ENCODE results near the gene DOHH.

Gene DOHH

DNA sequence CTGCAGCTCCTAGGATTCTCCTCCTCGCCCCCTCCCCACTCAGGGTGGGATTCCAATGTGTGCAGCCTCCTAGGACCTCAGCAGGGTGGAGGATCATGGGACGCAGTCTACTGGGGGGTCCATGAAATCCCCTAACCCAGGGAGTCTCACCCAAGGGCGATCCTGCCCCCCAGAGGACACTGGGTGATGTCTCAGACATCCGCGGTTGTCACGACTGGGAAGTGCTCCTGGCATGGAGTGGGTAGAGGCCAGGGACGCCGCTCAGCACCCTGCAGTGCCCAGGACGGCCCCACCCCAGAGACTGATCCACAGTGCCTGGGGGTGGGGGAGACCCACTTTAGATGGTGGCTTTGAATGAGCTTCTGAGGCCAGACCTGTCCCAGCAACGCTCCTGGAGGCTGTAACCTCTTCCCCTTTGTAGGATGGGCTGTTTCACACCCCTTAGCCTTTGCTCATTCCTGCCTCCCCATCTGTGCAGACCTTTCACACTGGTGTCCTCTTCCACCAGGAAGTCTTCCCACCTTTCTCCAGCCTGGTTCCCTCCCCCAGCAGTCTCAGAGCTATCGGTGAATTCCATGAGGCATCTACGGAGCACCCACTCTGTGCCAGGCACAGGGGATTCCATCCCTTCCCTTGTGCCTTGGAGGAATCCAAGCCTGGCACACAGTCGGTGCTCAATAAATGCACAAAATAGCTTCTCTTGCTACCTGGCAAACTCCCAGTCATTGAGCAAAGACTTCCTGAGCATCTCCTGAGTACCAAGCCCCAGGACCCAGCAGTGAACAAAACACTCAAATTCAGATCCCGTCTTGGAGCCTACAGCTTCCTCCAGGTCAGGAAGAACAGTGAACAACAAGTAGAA is 30.6 kb downstream of the DOHH start:
- 65% methylated on average over 14 of the region's 14 CpGs for WGBS, 2 experiments
- Histone ChIP-seq H3K36me3 (ENCODE audit: control insufficient read depth, insufficient read depth, low read length) (no peaks in the 10 kb centered on the region), H3K27me3 (ENCODE audit: control insufficient read depth, insufficient read depth, low read length, poor library complexity, severe bottlenecking) (peaks cover 57% of the 10 kb centered on the region), H3K9me3 (ENCODE audit: control insufficient read depth, low read length) (peaks cover 2% of the 10 kb centered on the region), H3K27ac (ENCODE audit: insufficient read depth, low read depth, low read length, poor library complexity, severe bottlenecking) (no peak overlapping the region), H3K4me1 (ENCODE audit: control insufficient read depth, insufficient read depth, low read length) (no peaks in the 10 kb centered on the region), H3K4me3 (ENCODE audit: insufficient read depth, low read depth, low read length) (no peak overlapping the region)

DNA sequence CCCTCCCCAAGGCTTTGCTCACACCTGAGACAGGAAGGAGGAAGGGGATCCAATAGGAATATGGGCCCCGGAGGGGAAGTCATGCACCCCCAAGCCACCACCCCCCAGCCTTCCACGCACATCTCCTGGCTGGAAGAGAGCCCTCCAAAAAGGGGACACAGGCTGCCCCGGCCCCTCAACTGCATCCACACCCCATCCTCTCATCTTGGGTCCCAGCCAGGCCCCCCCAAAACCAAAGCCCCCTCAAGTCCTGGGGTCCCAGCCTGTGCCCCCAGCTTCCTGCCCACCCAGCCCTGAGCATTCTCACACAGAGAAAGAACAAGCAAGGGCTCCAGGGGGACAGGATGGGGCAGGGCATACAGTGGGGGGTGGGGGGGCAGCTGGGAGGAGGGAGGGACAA is 32.3 kb downstream of the DOHH start:
- 82 to 94% methylated on average over 3 of the region's 3 CpGs for WGBS, 2 experiments

DNA sequence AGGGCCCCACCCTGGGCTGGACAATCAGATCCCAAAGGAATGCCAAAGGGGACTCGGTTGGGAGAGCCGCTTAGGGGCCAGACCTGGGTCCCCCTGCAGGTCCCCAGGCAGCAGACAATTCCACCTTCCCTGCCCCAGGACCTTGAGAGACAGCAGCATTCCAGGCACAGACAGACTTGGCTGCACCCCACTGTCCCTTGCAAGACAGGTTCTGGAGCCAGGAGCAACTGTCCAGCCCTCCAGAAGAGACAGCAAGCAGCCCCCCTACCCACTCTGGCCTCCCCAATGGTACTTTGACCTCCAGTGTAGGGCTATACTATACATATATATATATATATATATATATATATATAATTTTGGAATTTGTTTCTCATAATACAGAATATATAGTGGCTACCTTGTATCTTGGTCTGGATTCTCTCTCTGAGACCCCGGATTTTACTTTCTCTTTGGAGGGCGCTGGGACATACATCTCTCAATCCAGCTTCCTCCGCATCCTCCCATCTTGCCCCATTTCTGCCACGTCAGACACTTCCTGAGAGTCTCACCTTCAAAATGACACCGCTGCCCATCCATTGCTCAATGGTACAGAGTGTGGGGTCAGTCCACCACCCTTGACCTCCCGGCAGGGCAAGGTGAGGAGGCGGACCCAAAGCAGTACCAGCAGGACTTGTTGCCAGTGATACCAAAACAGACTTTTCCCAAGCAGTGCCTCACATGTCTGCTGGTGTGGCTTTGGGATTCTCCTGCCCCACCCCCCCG is 32.9 kb downstream of the DOHH start:
- Histone ChIP-seq H3K36me3 (ENCODE audit: control insufficient read depth, insufficient read depth, low read length) (no peaks in the 10 kb centered on the region), H3K27ac (ENCODE audit: insufficient read depth, low read depth, low read length, poor library complexity, severe bottlenecking) (no peak overlapping the region), H3K9me3 (ENCODE audit: control insufficient read depth, low read length) (peaks cover 2% of the 10 kb centered on the region), H3K4me3 (ENCODE audit: insufficient read depth, low read depth, low read length) (no peak overlapping the region), H3K27me3 (ENCODE audit: control insufficient read depth, insufficient read depth, low read length, poor library complexity, severe bottlenecking) (peaks cover 69% of the 10 kb centered on the region), H3K4me1 (ENCODE audit: control insufficient read depth, insufficient read depth, low read length) (peaks cover 11% of the 10 kb centered on the region)
- 84 to 87% methylated on average over 10 of the region's 10 CpGs for WGBS, 2 experiments

More for the DNA sequence above, 32.3 kb downstream of the DOHH start:
- H3K9me3 ChIP-seq (ENCODE audit: control insufficient read depth, low read length): peaks cover 2% of the 10 kb centered on the region
- no peak overlapping the region for H3K4me3 ChIP-seq (ENCODE audit: insufficient read depth, low read depth, low read length)
- H3K27me3 ChIP-seq (ENCODE audit: control insufficient read depth, insufficient read depth, low read length, poor library complexity, severe bottlenecking): peaks cover 63% of the 10 kb centered on the region
- no peaks in the 10 kb centered on the region for H3K36me3 ChIP-seq (ENCODE audit: control insufficient read depth, insufficient read depth, low read length)
- H3K4me1 ChIP-seq (ENCODE audit: control insufficient read depth, insufficient read depth, low read length): peaks cover 8% of the 10 kb centered on the region
- no peak overlapping the region for H3K27ac ChIP-seq (ENCODE audit: insufficient read depth, low read depth, low read length, poor library complexity, severe bottlenecking)

DNA sequence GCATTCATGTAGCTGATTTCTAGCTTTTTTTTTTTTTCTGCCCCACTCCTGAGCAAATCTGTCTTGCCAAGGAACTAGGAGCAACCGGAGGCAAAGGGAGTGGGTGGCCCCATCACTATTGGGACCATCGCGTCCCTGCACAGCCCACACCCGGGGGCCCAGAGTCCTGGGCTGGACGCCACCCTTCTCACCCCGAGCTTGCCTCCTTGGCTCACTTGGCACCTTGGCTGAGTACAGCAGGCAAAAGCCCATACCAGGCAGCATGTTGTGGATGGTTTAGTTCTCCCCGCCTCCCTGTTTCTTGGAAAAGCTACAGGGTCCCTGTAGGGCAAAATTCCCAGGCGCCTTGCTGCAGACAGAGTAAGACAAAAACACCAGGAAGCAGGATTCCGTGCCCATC is 33.8 kb downstream of the DOHH start:
- no peak overlapping the region for H3K4me3 ChIP-seq (ENCODE audit: insufficient read depth, low read depth, low read length)
- peaks cover 11% of the 10 kb centered on the region for H3K4me1 ChIP-seq (ENCODE audit: control insufficient read depth, insufficient read depth, low read length)
- WGBS, 2 experiments: 88 to 91% methylated on average over 9 of the region's 9 CpGs
- H3K36me3 ChIP-seq (ENCODE audit: control insufficient read depth, insufficient read depth, low read length): no peaks in the 10 kb centered on the region
- peaks cover 2% of the 10 kb centered on the region for H3K9me3 ChIP-seq (ENCODE audit: control insufficient read depth, low read length)
- peaks cover 76% of the 10 kb centered on the region for H3K27me3 ChIP-seq (ENCODE audit: control insufficient read depth, insufficient read depth, low read length, poor library complexity, severe bottlenecking)
- no peak overlapping the region for H3K27ac ChIP-seq (ENCODE audit: insufficient read depth, low read depth, low read length, poor library complexity, severe bottlenecking)

- WGBS, 2 experiments: 43 to 47% methylated on average over 7 of the region's 7 CpGs
- Histone ChIP-seq H3K4me3 (ENCODE audit: insufficient read depth, low read depth, low read length) (no peak overlapping the region), H3K4me1 (ENCODE audit: control insufficient read depth, insufficient read depth, low read length) (peaks cover 11% of the 10 kb centered on the region), H3K27ac (ENCODE audit: insufficient read depth, low read depth, low read length, poor library complexity, severe bottlenecking) (no peak overlapping the region), H3K36me3 (ENCODE audit: control insufficient read depth, insufficient read depth, low read length) (no peaks in the 10 kb centered on the region), H3K27me3 (ENCODE audit: control insufficient read depth, insufficient read depth, low read length, poor library complexity, severe bottlenecking) (peaks cover 79% of the 10 kb centered on the region), H3K9me3 (ENCODE audit: control insufficient read depth, low read length) (peaks cover 2% of the 10 kb centered on the region)
These were observed 34.9 kb downstream of the DOHH start for GRCh38 chr19:3465552-3465951.

GRCh38 chr19:3464587-3465235 is 35.8 kb downstream of the DOHH start:
- peaks cover 2% of the 10 kb centered on the region for H3K9me3 ChIP-seq (ENCODE audit: control insufficient read depth, low read length)
- H3K27me3 ChIP-seq (ENCODE audit: control insufficient read depth, insufficient read depth, low read length, poor library complexity, severe bottlenecking): peaks cover 79% of the 10 kb centered on the region
- H3K4me3 ChIP-seq (ENCODE audit: insufficient read depth, low read depth, low read length): no peak overlapping the region
- WGBS, 2 experiments: 2% methylated on average over 18 to 31 of the region's 31 CpGs
- no peak overlapping the region for H3K27ac ChIP-seq (ENCODE audit: insufficient read depth, low read depth, low read length, poor library complexity, severe bottlenecking)
- peaks cover 11% of the 10 kb centered on the region for H3K4me1 ChIP-seq (ENCODE audit: control insufficient read depth, insufficient read depth, low read length)
- H3K36me3 ChIP-seq (ENCODE audit: control insufficient read depth, insufficient read depth, low read length): no peaks in the 10 kb centered on the region

- H3K36me3 ChIP-seq (ENCODE audit: control insufficient read depth, insufficient read depth, low read length): no peaks in the 10 kb centered on the region
- H3K27ac ChIP-seq (ENCODE audit: insufficient read depth, low read depth, low read length, poor library complexity, severe bottlenecking): no peak overlapping the region
- 2% methylated on average over 53 to 54 of the region's 57 CpGs for WGBS, 2 experiments
- H3K4me1 ChIP-seq (ENCODE audit: control insufficient read depth, insufficient read depth, low read length): peaks cover 17% of the 10 kb centered on the region
- H3K9me3 ChIP-seq (ENCODE audit: control insufficient read depth, low read length): peaks cover 2% of the 10 kb centered on the region
- peaks cover 79% of the 10 kb centered on the region for H3K27me3 ChIP-seq (ENCODE audit: control insufficient read depth, insufficient read depth, low read length, poor library complexity, severe bottlenecking)
- no peak overlapping the region for H3K4me3 ChIP-seq (ENCODE audit: insufficient read depth, low read depth, low read length)
These were observed 36.5 kb downstream of the DOHH start for GRCh38 chr19:3463714-3464586.

GRCh38 chr19:3462991-3463713 is 37.3 kb downstream of the DOHH start:
- no peaks in the 10 kb centered on the region for H3K36me3 ChIP-seq (ENCODE audit: control insufficient read depth, insufficient read depth, low read length)
- no peak overlapping the region for H3K27ac ChIP-seq (ENCODE audit: insufficient read depth, low read depth, low read length, poor library complexity, severe bottlenecking)
- H3K4me1 ChIP-seq (ENCODE audit: control insufficient read depth, insufficient read depth, low read length): peaks cover 25% of the 10 kb centered on the region
- 4% methylated on average over 54 to 57 of the region's 58 CpGs for WGBS, 2 experiments
- peak overlapping the region; percentile 6 for H3K4me3 ChIP-seq (ENCODE audit: insufficient read depth, low read depth, low read length)
- peaks cover 87% of the 10 kb centered on the region for H3K27me3 ChIP-seq (ENCODE audit: control insufficient read depth, insufficient read depth, low read length, poor library complexity, severe bottlenecking)
- peaks cover 2% of the 10 kb centered on the region for H3K9me3 ChIP-seq (ENCODE audit: control insufficient read depth, low read length)

- Histone ChIP-seq H3K27me3 (ENCODE audit: control insufficient read depth, insufficient read depth, low read length, poor library complexity, severe bottlenecking) (peaks cover 94% of the 10 kb centered on the region), H3K4me1 (ENCODE audit: control insufficient read depth, insufficient read depth, low read length) (peaks cover 38% of the 10 kb centered on the region), H3K27ac (ENCODE audit: insufficient read depth, low read depth, low read length, poor library complexity, severe bottlenecking) (no peak overlapping the region), H3K36me3 (ENCODE audit: control insufficient read depth, insufficient read depth, low read length) (no peaks in the 10 kb centered on the region), H3K9me3 (ENCODE audit: control insufficient read depth, low read length) (no peaks in the 10 kb centered on the region), H3K4me3 (ENCODE audit: insufficient read depth, low read depth, low read length) (no peak overlapping the region)
- WGBS, 2 experiments: 76 to 77% methylated on average over 15 of the region's 15 CpGs
These were observed 40.4 kb downstream of the DOHH start for GRCh38 chr19:3459965-3460582.

Measured in ectodermal cell (in vitro differentiated cells).